Measurements from ENCODE around the gene ITPR2.

- TF ChIP-seq CTCF (IDR thresholded peaks at IDR 0.05; ENCODE audit: insufficient read depth, low read length) (no peak), POLR2AphosphoS5 (IDR thresholded peaks at IDR 0.05; ENCODE audit: low read depth) (no peak), SPI1 (IDR thresholded peaks at IDR 0.05; ENCODE audit: borderline replicate concordance, low read depth) (no peak), REST (IDR thresholded peaks at IDR 0.05; ENCODE audit: insufficient replicate concordance, low read depth) (no peak), GABPA (IDR thresholded peaks at IDR 0.05; ENCODE audit: low read depth) (no peak)
Measured at GRCh38 chr12:26451763-26452162, 381.2 kb downstream of the ITPR2 start.

All from HL-60 (cell line).